Activated naive CD4-positive, alpha-beta T cell treated with anti-CD3 and anti-CD28 coated beads, Interleukin-2, amount 50 U/mL, for 72 hours (primary cell): ENCODE data around the gene TRAF1. TPM values are rescaled to one million over a fixed set of nuclear protein-coding genes. Genes with fewer than 3 reads are reported as not detected.

ENCODE experiments used
- ATAC-seq, 2 donors: fragments of 150-1000 bp; cut with Tn5 transposase; 2 replicates each; pipeline ENCODE4 v1.10.0; 2021; ENCODE audit warnings: mild to moderate bottlenecking in 2 of 2, moderate library complexity in 2 of 2
- DNase-seq, 2 donors: peaks; one replicate each; pipeline ENCODE4 v3.0.0; 2021 to 2022; ENCODE audit warnings: low spot score in 2 of 2
- H3K27ac Mint-ChIP-seq, 2 donors: one replicate each; pipeline ENCODE4 v1.8.0; 2022; ENCODE audit warnings: mild to moderate bottlenecking in 2 of 2, mixed read lengths in 2 of 2
- H3K36me3 Mint-ChIP-seq, 2 donors: one replicate each; pipeline ENCODE4 v1.8.0; 2022; ENCODE audit warnings: mixed read lengths in 2 of 2
- H3K9me3 Mint-ChIP-seq, 2 donors: one replicate each; pipeline ENCODE4 v1.8.0; 2022; ENCODE audit warnings: mixed read lengths in 2 of 2
- total RNA-seq, 2 donors: library from RNA; stranded (reverse); gene quantifications; one replicate each; pipeline ENCODE4 v1.2.3, GENCODE V29; 2022

Gene TRAF1
- total RNA-seq, 2 donors from 2014 or later = 99.5 to 100 TPM

DNA sequence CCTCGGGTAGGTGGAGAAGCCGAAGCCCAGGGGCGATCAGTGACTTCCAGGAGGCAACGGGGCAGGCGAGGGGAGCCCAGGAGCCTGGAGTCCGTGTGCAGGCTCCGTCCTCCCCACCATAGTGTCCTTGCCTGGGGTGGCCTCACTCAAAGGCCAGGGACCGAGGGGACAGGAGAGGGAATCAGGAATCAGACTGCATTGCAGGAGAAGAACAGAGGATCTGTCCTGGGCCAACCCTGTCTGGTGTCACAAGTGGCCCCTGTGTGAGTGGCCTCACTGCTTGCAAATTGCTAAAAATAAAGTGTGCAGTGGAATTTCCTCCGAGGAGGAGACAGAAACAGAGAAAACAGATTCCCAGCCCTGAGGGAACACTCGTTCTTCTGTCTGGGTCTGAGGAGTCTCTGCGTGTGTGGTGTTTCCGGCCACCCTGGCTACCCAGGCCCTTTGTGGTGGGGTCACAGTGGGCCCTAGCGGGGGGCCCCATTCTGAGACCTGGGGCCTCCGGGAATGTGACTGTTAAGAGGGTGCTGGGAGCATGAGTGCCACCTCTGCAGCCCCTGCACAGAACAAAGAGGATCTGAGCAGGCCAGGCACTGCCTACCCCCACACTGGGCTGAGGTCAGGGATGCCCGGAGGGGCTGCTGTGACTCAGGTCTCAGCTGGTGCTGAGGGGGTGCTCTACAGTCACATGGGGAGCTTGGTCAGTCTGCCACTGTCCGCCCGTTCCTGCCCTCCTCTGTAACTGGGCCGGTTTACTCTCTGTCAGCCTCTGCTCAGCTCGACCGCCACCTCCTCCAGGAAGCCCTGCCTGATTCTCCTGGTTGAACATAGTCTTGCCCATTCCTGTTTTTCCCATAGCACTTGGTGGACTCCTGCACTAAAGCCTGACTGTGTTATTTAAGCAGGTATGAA is 7.4 kb downstream of the TRAF1 start:
- H3K27ac Mint-ChIP-seq = peak overlapping the region; percentile 93 to 100
- peaks cover 83 to 87% of the 10 kb centered on the region in 2 donors for H3K36me3 Mint-ChIP-seq
- DNase-seq = no peak
- H3K9me3 Mint-ChIP-seq = no peaks in the 10 kb centered on the region
- ATAC-seq = no peak

DNA sequence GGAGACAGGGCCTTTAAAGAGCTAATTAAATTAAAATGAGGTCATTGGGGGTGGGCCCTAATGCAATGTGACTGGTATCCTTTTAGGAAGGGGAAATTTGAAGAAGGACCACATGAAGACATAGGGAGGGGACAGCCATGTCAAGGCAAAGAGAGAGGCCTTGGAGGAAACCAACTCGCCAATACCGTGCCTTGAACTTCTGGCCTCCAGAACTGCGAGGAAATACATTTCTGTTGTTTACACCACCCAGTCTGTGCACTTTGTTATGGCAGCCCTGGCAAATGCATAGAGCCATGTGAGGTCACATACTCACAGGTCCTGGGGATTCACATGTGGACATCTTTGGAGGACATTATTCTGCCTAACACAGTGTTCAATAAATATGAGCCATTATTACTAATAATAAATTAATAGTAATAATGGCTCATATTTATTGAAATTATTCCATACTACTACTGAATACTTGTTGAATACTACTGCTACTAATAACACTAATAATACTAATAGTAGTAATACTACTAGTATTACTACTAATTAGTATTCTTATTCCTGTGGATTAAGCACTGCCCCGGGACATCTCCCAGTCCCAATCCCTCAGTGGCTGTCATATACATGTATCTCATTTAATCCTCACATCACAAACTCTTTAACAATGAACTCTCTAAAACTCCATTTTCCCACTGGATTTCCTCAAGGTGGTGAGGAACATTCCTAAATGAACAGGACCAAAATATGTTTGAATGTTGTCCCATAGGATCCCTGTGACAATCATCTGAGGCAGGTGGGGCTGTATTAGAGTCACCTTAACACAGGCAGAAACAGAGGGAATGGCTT is 8.4 kb downstream of the TRAF1 start:
- peaks cover 83 to 87% of the 10 kb centered on the region in 2 donors for H3K36me3 Mint-ChIP-seq
- DNase-seq (no peak), ATAC-seq (no peak)
- peak overlapping the region; percentile 88 to 100 for H3K27ac Mint-ChIP-seq
- H3K9me3 Mint-ChIP-seq = no peaks in the 10 kb centered on the region

DNA sequence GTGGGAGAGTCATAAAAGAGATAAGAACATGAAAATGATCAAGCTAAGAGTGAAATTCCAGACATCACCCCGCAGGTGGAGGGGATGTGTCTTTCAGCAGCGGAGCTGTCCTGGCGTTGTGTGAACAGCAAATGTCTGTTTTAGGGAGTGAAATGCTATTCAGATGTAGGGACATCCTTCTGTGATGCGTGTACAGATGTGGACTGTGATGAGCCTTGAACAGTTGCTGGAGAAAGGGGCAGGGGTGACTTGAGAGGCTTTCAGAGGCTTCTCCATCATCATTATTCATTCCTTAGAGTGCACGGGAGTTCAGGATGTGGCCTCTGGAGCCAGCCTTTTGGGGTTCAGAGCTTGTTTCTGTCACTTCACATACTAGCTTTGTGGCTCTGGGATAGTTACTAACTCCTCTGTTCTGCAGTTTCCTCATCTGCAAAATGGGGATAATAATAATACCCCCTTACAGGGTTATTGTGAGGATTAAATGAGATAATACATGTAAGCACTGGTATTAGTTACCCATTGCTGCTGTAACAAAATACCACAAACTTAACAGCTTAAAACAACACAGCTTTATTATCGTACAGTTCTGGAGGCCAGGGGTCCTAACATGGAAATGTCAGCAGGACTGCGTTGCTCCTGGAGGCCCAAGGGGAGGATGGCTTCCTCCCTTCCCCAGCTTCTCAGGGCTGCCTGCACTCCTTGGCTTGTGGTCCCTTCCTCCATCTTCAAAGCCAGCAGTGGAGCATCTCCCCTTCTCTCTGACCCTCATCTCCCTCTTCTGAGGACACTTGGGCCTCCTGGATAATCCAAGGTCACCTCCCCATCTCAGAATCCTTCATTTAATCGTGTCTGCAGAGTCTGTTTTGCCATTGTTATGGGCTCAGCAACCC is 9.4 kb downstream of the TRAF1 start:
- no peak for DNase-seq
- H3K27ac Mint-ChIP-seq = peak overlapping the region; percentile 50 to 81
- peaks cover 83 to 87% of the 10 kb centered on the region in 2 donors for H3K36me3 Mint-ChIP-seq
- no peak for ATAC-seq
- H3K9me3 Mint-ChIP-seq = no peaks in the 10 kb centered on the region

DNA sequence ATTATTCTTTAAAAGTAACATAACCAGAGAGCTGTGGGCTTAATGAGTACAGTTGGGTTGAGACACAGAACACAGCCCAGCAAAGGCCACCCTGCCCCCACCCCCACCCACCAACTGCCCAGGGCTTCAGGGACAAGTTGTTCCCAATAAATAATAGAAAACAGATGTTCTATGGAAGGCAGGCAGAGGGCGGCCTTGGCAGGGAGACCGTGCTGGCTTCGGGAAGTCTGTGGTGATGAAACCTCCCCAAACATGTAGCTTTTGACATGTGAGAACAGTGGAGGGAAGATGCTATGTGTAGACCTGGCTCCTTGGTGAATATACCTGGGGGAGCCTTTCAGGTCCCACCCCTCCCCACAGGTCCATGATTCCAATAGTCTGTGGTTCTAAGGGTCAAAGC is 10.0 kb downstream of the TRAF1 start:
- Mint-ChIP-seq H3K36me3 (peaks cover 83 to 87% of the 10 kb centered on the region in 2 donors), H3K27ac (peak overlapping the region; percentile 50 to 99), H3K9me3 (no peaks in the 10 kb centered on the region)
- no peak for DNase-seq
- ATAC-seq = no peak

DNA sequence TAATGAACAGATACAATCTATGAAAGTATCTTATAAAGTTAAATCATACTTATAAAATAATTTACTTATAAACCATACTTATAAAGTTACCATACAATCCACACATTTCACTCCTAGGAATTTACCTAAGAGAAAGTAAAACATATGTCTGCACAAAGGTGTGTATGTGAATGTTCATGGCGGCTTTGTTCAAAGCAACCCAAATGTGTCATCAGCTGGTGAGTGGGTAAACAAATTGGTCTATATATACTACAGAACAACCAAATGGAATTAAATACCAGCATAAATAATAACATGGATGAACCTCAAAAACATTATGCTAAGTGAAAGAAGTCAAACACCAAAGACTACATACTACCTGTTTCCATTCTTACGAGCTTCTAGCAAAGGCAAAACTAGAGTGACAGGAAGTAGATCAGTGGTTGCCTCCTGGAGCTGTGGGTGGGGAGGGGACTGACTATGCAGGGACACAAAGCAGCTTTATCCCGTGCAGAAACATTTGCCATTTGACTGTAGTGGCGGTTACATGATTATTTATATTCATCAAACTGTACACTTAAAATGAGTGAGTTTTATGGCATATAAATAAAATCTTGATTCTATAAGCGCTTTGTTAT is 10.6 kb downstream of the TRAF1 start:
- H3K9me3 Mint-ChIP-seq = no peaks in the 10 kb centered on the region
- DNase-seq (no peak), ATAC-seq (peak; percentile 41 to 89)
- H3K36me3 Mint-ChIP-seq = peaks cover 83 to 87% of the 10 kb centered on the region in 2 donors
- H3K27ac Mint-ChIP-seq = peak overlapping the region; percentile 50 to 99

DNA sequence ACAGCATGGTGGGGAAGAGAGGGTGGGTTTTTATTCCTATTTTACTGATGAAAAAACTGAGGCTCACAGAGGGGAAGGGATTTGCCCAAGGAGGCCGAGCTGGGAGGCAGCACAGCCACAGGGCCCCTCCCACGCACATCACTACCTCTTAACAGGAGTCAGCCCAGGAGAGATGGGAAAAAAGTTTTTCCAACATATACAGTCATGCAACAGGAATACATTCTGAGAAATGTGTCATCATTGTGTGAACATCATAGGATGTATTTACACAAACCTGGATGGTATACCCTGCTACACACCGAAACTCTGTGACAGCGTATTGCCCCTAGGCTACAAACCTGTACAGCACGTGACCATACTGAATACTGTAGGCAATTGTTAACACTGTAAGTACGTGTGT is 11.6 kb downstream of the TRAF1 start:
- no peaks in the 10 kb centered on the region for H3K9me3 Mint-ChIP-seq
- ATAC-seq (no peak), DNase-seq (no peak)
- H3K27ac Mint-ChIP-seq = peak overlapping the region; percentile 65 to 72
- peaks cover 83 to 91% of the 10 kb centered on the region in 2 donors for H3K36me3 Mint-ChIP-seq

DNA sequence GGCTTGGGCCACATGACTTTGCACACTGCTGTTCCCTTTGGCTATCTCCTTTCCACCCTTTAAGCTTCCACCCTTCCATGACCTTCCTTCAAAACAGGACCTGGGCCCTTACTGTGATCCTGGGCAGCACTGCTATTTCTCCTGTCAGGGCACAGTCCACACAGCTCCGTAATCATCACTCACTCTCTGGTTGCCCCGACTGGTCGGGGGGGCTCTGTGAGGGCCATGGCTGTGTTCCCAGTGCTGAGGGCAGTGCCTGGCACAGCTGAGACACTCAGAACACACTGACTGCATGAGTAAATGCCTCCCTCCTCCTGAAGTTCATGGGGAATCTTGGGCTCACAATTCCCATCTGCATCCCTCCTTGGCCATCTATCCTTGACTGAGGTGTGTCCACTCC is 12.2 kb downstream of the TRAF1 start:
- H3K9me3 Mint-ChIP-seq = no peaks in the 10 kb centered on the region
- DNase-seq (no peak), ATAC-seq (no peak)
- H3K36me3 Mint-ChIP-seq = peaks cover 82 to 88% of the 10 kb centered on the region in 2 donors
- H3K27ac Mint-ChIP-seq = peak overlapping the region; percentile 65 to 72

DNA sequence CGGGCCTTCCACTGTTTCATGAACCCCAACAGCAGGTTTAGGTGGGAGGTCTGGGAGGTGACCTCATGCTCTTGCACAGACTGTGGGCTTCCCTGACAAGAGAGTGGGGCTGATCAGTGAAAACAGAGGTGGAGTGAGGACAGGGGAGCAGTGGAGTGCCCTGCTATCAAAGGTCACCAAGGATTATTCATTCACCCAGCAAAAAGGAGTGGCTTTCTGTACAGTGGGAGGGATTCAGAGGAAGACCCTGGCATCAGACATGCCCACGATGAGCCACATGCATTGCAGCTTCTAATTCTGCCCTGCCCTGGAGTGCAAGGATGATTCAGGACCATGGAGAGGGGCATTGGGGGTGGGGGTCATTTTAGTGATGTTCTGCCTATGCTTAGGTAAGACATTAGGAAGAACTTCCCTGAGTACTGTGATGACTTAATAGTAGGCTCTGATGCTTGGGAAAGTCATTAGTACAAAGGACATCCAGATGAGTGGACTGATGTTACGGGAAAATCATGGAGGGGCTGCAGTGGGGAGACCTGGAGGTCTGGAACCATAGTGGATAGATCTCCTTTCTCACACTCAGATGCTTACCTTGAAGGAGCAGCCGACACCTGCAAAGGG is 12.8 kb downstream of the TRAF1 start:
- Mint-ChIP-seq H3K9me3 (no peaks in the 10 kb centered on the region), H3K27ac (peak overlapping the region in 1 of 2 donors; percentile 91), H3K36me3 (peaks cover 82 to 88% of the 10 kb centered on the region in 2 donors)
- no peak for DNase-seq
- peak in 1 of 2 donors; percentile 11 for ATAC-seq

DNA sequence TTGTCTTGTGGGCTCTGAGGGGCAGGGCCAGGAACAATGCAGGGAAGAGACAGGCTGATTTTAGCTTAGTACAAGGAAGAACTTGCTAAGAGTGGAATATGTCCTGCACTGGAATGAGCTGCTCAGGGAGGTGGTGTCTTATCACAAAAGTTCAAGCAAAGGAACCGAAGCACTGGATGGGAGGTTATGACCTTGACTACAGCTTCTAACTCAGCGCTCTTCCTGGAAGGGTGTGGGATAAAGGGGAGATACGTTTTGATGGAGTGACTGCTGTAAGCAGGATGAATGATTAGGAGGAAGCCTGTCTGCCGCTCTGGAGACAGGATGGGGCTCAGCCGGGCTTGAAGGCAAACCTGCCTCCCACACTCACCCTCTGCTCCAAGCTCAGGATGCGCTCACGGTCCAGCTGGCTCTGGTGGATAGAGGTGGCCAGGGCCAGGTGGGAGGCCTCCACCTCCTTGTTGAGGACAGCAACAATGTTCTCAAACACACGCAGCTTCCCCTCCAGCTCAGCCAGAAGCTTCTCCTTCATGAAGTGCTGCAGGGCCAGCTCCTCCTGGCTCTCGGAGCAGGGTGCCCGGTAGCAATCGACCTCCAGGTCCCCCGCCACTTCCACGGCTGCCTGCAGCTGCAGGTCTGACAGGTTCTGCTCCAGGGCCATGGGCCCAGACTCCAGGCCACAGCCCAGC is 13.5 kb downstream of the TRAF1 start:
- Mint-ChIP-seq H3K9me3 (no peaks in the 10 kb centered on the region), H3K36me3 (peaks cover 78 to 83% of the 10 kb centered on the region in 2 donors), H3K27ac (peak overlapping the region; percentile 85 to 91)
- DNase-seq (no peak), ATAC-seq (no peak)

DNA sequence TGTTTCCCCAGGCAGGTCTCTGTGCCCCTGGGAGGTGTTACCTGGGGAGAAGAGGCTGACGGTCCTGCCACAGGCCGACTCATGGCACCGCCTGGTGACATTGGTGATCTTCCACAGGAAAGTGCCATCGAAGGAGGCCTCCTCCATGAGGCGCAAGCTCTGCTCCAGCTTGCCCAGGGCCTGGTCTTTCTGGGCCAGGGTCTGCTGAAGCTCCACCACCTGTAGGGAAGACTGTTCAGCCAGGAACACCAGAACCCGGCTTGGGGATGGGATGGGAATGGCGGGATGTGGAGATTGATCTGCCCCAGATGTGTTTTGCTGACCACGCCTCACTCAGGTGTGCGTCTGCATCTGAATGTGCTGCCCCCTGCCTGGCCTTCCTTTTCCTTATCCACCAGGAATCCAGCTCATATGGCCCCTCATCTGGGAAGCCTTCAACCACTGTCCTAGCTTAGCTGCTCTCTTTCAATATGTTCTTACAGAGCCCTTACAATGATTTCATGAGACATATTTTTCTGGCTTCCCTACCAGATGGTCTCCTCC is 15.2 kb downstream of the TRAF1 start:
- ATAC-seq = no peak
- no peak for DNase-seq
- peak overlapping the region; percentile 88 to 91 for H3K27ac Mint-ChIP-seq
- no peaks in the 10 kb centered on the region for H3K9me3 Mint-ChIP-seq
- peaks cover 78 to 84% of the 10 kb centered on the region in 2 donors for H3K36me3 Mint-ChIP-seq

DNA sequence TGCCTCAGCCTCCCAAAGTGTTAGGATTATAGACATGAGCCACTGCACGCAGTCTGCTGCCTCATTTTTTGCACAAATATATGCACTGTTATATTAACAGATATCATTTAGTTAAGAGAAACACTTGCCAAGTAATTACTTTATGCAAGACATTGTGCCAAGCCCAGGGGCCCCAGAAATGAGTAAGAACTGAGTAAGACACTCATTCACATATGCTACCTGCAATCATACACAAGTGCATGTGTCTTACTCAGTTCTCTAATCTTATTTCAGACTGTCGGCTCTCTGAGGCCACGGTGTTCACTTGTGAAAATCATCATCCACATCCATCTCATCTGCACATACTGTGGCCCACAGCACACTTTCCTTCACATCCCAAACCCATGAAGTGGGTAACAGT is 16.0 kb downstream of the TRAF1 start:
- Mint-ChIP-seq H3K27ac (peak overlapping the region; percentile 88 to 91), H3K36me3 (peaks cover 78 to 87% of the 10 kb centered on the region in 2 donors), H3K9me3 (no peaks in the 10 kb centered on the region)
- DNase-seq (no peak), ATAC-seq (peak; percentile 52 to 81)

DNA sequence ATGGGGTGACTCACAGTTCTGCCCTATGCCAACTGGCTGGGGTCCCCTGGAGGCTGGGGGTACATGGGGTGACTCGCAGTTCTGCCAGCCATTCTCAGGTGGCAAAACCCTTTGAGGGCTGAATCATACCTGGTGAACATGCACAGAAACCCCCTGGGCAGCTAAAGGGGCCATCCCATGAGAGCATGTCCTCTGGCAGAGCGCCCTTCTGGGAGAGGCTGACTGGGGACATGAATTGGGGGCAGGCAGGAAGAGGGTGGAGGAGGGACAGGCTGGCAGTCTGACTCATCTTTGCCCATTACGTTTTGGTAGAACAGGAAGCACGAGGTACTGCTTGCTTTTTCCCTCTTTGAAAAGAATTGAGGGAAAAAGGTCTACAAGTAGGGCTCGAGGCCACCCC is 16.7 kb downstream of the TRAF1 start:
- peaks cover 83 to 91% of the 10 kb centered on the region in 2 donors for H3K36me3 Mint-ChIP-seq
- peak overlapping the region; percentile 85 to 91 for H3K27ac Mint-ChIP-seq
- no peaks in the 10 kb centered on the region for H3K9me3 Mint-ChIP-seq
- peak in 1 of 2 donors; percentile 88 for DNase-seq
- ATAC-seq = peak; percentile 45 to 80

DNA sequence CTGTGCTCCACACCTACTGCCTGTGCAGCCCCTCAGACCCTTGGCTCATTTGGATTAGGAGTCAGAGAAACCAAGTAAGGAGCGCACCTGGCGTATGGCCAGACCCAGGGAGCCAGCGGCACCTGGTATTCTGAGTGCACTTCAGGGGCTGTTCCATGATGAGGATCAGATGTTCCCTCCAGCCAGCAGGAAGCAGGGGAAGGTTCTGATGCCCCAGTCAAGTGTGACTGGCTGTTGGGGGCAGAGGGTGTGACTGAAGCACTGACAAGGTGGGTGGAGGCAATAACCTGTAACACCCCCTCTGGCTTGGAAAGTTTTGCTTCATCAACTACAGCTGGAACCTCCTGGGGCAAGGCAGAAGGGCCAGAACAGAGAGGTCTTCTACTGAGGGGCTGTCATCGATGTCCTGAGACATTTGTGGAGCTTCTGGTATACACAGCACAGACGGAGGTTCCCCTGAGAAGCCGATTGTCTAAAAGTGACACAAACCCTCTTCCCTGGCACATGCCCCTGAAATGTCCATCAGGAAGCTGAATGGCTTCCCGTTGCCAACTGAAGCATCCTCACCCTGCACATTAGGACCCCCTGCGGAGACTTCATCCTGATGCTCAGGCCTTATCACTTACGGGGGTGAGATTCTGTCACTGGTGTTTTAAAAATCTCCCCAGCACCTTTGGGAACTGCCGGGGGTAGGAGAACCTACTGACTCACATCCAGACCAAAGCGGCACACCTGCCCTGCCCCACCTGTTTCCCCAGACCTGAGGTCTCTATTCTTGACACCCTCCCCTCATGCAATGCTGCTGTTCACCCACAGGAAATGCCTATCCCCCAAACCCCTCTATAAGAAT is 21.1 kb downstream of the TRAF1 start:
- Mint-ChIP-seq H3K27ac (peak overlapping the region; percentile 85 to 96), H3K36me3 (peaks cover 44 to 78% of the 10 kb centered on the region in 2 donors), H3K9me3 (no peaks in the 10 kb centered on the region)
- no peak for DNase-seq
- ATAC-seq = peak in 1 of 2 donors; percentile 33

DNA sequence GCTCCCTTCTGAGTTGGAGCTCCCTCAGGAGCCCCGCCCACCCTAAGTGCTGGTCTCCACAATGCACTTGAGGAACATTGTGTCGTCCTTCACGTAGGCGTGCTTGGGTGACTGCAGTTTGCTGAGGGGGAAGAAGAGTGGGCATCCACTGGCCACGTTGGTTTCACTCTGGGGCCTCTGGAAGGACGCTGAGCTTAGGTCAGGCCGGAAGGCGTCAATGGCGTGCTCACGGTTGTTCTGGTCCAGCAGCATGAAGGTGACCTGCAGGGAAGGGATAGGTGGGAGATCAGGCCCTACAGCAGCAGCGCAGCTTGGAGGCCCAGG is 21.7 kb downstream of the TRAF1 start:
- Mint-ChIP-seq H3K36me3 (peaks cover 38 to 78% of the 10 kb centered on the region in 2 donors), H3K9me3 (no peaks in the 10 kb centered on the region), H3K27ac (peak overlapping the region; percentile 85 to 96)
- ATAC-seq (no peak), DNase-seq (no peak)
